GM21576 (cell line): ENCODE results near the gene DYNAP.

ENCODE experiments used
- ATAC-seq: cut with Tn5 transposase; IDR thresholded peaks from one replicate; pipeline ENCODE4 v1.9.1; 2021; ENCODE audit warnings: mild to moderate bottlenecking, moderate library complexity; ENCODE audit not compliant: unreplicated experiment

Gene DYNAP

DNA sequence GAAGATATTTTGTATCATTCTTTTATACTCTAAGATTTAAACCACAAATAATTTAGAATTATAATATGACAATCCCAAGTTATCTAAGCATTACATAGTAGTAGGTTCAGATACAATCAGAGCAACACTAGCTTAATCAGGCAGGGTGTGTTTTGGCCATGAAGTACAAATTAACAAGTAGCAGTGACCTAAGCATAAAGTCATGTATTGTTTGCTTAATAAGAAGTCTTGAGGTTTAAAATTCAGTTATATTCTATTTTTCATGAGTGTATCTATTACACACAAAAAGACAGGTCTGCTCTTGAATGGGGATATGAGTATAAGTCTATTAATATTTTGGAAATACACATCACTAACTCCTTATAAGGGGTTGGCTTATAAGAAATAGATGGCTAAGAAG, 39.9 kb downstream of the DYNAP start:
- no peak for ATAC-seq

- ATAC-seq = no peak
Measured at GRCh38 chr18:54636217-54636616, 45.2 kb downstream of the DYNAP start.

DNA sequence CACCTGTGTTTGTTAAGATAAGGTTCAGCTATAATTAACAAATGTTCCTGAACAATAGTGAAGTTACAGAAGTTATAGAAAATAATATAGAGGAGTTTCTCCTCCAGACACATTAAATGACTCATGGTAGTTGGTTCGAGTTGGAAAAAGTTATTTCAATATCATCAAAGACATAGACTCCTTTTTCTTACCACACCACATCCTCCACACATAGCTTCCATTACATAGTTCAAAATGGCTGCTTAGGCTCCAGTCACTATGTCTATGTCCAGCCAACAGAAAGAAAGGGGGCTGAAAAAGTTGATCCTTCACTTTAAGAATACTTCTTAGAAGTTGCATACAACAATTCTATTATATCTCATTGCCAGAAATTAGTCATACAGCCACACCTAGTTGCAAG, 50.7 kb downstream of the DYNAP start:
- no peak for ATAC-seq

GRCh38 chr18:54647176-54647575, 56.1 kb downstream of the DYNAP start:
- no peak for ATAC-seq
